Upper lobe of left lung (tissue), 4 donors: ENCODE results near the gene QRICH1.

Experiments used
- CTCF ChIP-seq, 6 experiments: fragments of 450-650 bp in 4 of 6; fragments of 200-600 bp in 2 of 6; sonication (generic) in 2 of 6; IDR thresholded peaks; one replicate each; pipeline ENCODE4 v1.5.1; 2016 to 2019; ENCODE audit warnings: antibody characterized with exemption in 6 of 6
- EP300 ChIP-seq, 4 donors: sonication (generic); formaldehyde crosslinking; IDR thresholded peaks; one replicate each; pipeline ENCODE4 v1.5.1; 2017; ENCODE audit warnings: antibody characterized with exemption in 4 of 4, control low read depth in 2 of 4
- POLR2A ChIP-seq, 4 donors: fragments of 450-650 bp; IDR thresholded peaks; one replicate each; pipeline ENCODE4 v1.5.1; 2016 to 2017; ENCODE audit warnings: antibody characterized with exemption in 4 of 4, mild to moderate bottlenecking in 2 of 4
- POLR2AphosphoS5 ChIP-seq, 2 donors: sonication (generic); formaldehyde crosslinking; IDR thresholded peaks; one replicate each; pipeline ENCODE4 v1.5.1; 2017; ENCODE audit warnings: antibody characterized with exemption in 2 of 2

GRCh38 chr3:49022688-49023171 lies 71.1 kb downstream of the QRICH1 start:
- TF ChIP-seq CTCF (IDR thresholded peaks at IDR 0.05) (no peak), POLR2AphosphoS5 (IDR thresholded peaks at IDR 0.05) (no peak), POLR2A (IDR thresholded peaks at IDR 0.05) (no peak), EP300 (IDR thresholded peaks at IDR 0.05) (no peak)
